HUDEP-2 (cell line): ENCODE results near the gene DCAF8.
"Not testable (repeated sequence)": the region's sequence is repeated elsewhere in the genome, so short reads cannot be mapped to it uniquely, and the experiment has no call there.

ENCODE experiments used
- DNase-seq, 76 experiments: peaks; one replicate each; lab custom pipeline; 2025; ENCODE audit not compliant: unreplicated experiment in 76 of 76; lab: John Stamatoyannopoulos, UW

The DCAF8 gene

DNA sequence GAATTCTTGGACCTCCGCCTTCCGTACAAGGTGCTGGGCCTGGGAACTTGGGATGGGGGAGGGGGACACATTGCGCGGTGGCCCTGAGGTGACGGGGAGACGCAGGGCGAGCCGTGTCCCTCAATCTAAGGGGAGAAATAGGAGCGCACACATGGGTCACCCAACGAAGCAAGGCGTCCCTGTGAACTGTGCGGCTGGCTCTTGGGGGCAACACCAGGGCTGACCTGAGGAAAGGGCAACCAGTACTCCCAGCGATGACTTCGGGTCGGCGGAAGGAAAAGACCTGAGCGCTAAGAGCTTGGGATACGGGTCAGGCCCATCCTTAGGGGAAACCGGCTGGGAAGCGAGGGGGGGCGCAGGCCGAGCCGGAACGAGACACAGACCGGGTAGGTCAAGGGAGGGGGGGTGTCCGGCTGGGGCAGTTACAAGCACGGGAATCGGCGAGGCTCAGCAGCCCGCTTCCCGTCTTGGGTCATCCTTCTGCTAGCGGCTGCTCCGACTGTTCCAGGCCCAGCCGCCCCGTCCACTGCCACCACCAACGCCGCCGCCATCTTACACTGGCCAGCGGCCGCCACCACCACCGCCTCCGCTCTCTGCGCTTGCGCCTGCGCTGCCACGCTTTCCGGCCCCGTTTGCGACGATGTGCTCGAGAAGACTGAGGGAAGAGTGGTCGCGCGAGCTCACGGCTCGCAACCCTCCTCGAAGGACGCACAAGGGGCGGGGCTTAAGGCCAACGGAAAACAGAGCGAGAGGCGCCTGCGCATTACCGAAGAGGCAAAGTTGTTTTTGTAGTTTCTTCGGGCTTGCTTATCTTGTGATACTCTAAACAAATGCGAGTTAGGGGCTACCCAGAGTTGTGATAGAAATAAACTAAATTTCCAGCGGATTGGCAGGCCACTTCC is at the start of gene DCAF8:
TSS of gene DCAF8 (minus strand) at position 657 of the 902 bp plus-strand sequence. CDS start 18,541 bp downstream, outside the sequence.
- DNase-seq: peak; percentile 45 to 98 (median 94)

DNA sequence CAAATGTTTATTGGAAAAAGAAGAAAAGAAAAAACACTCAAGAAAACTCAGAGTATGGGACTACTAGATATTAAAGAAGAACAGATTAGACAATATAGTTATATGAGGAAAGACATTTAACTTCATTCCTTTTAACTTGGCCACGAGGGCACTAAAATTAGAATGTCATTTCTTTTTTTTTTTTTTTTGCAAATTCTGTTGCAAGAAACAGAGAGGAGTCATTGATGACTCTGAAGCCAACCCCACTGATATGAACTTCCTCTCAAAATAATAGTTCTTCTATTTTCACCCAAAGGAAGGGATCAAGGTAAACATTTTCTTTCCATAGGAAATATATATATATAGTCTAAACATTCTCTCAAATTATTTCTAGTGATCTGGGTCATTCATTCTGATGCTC is 47.2 kb upstream of the DCAF8 start:
- no peak for DNase-seq

DNA sequence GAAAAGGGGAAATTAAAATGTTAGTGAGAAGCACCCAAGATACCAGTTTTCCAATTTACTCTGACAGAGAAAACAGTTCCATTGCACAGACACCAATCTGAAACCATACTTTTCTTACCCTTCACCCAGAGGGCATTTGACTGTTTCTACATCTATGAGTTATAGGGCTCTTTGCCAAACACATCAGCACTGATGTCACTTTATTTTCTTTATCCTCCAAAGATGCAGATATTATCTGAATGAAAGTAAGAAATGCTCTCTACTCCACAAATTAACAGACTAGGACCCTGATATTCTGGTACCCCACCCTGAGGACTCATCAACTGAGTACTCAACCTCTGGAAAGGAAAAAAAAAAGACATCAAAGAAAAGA is 46.8 kb upstream of the DCAF8 start:
- no peak for DNase-seq

DNA sequence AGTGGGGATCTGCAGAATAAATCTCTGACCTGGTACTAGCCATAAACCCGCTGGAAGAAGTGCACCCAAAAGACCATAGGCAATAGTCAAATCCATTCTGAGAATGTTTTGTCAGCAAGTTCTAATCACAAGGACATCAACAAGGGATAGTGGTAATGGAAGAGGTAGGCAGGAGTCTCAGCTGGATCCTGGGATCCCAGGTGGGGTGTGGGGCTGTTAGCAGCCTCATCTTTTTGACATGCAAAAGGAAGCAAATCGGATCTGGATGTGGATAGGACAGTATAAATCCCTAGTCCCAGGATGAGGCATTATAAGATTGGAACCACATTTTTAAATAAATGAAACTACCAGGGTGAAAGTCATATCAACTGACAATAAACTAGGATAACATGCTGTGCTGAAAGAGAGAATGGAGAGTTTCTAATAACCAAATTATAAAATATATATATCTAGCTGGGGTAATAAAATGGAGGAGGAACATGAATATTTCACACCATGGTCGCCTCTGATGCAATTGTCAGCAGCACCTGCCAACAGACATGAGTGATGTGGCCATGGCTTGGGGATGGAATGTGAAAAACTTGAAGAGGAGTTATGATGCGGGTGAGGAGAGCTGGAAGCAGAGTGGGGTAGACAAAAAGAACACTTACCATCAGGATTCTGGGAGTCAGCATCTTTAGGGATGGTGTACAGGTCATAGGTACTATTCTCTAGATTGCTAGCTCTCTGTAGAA is 46.3 kb upstream of the DCAF8 start:
- no peak for DNase-seq

DNA sequence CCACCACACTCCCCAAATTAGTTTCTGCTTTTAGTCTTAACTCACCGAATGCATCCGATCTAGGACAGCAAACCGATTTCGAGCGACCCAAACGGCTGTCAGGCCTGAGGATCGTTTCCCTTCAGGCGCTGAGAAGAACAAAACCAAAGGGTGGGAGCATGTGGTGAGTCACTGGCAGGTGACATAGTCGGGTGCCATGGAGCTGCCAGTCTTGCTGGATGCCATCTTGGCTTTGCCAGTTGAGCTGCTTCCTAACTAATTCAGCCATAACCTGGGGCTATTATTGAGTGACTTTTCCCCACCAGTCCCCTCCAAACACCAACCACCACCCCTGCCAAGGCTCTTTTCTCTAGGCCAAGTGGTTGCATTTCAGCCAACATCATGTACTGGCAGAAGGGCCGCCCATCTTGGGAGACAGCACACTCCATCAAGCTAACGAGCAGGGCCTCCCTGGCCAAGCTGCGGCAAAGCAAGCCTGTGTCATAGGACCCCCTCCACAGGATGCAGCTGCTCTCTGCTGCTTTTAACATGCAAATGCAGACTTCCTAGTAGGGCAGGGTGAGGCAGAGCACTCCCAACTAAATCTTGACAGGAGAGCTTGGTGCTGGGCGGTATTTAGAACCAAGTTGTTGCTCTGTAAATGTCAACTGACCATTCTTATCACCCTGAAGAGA is 44.9 kb upstream of the DCAF8 start:
- DNase-seq: no peak

DNA sequence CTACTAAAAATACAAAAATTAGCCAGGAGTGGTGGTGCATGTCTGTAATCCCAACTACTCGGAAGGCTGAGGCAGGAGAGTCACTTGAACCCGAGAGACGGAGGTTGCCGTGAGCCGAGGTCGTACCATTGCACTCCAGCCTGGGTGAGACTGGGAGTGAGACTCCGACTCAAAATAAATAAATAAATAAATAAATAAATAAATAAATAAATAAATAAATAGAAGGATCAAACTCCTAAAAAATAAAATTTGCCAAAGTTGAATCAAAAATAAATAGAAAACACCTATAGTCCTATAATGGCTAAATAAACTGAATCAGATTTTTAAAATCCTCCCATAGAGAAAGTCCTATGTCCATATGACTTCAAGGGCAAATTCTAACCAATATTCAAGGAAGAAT is 37.8 kb upstream of the DCAF8 start:
- no peak for DNase-seq

DNA sequence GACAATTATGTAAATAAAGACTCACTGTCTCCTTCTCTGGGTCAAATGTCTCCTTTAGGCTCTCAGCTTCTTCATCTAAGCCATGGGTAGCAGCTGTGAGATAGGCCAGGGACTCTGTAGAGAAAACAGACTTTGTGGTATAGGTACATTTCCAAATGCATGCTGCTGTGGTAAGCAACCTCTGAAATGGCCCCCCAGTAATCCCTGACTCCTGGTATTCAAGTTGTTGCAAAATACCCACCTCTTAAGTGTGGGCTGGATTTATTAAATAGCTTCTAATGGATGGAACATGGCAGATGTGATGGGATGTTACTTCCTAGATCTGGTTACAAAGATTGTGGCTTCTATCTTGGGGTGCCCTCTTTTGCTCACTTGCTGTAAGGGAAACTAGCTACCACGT is 33.7 kb upstream of the DCAF8 start:
- no peak for DNase-seq

DNA sequence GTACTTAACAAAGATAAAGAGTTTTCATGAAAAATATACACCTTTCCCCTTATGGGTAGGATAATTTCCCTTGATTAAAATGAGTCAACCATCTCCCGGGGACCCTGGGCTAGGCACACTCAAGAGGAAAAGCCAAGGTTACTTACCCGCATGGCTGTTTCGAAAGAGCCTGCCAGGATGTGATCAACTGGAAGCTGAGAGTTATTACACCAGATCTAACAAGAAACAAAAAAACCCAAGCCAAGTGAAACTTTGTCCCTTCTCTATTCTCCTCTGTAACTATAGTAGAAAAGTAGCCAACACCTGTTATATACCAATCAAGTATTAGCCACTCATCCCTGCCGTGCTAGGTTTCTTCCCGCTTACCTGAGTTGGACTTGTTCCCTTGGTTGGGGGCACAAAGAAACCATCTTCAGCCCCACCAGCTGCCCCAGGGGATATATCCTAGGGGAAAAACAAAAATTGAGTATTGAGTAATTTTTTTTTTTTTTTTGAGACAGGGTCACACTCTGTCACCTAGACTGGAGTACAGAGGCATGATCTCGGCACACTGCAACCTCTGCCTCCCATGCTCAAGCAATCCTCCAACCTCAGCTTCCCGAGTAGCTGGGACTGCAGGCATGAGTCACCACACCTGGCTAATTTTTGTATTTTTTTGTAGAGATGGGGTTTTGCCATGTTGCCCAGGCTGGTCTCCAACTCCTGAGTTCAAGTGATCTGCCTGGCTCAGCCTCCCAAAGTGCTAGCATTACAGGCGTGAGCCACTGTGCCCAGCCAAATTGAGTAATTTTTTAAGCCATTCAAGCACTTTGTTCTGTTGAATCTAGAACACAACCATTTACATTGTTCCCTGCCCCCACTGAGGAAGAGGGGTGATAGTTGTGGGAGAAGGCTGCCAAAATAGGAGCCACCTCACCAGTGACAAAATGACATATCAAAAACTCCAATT is 30.9 kb upstream of the DCAF8 start:
- peak in 5 of 76 experiments; percentile 1 to 39 (median 4) for DNase-seq

DNA sequence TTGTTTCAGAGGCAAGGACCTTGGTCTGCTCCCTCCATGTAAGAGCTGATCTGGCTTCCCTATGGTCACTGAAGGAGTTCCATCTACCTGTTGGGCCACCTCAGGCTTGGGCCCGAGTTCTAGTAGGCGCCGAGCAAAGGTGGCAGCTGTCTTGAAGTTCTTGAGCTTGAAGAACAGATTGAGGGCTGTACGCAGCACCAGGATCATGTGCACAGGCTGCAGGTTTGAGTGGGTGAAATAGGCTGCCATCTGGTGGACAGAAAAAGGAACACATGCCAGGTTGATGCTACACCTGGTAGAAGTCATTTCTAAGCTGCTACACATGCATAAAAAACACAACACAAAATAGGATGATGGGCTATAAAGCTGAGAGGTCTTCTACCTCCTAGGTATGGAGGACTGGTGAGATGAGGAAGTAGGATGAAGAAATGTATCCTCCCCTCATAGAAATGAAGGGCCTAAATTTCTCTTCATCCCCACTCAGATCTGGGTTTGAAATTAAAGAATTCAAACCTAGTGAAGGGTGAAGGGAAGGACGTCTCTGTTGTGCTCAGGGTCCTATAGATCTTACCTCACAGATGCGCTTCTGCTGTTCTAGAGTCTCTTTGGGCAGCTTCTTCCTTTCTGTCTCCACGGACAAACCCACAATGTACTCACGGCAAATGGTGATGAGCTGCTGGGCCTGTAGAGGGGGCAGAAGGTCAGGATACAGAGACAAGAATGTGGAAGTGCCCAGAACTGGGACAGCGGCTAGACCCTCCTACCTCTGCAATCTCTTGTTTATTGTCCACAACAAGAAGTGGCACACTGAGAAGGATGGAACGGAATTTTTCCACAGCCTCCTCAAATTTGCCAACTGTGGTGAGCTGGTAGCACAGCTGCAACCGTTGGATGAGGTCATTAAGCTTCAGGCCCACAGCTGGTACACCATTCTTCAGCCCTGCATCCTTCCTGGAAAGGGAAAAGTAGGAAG is 29.2 kb upstream of the DCAF8 start:
- peak in 50 of 76 experiments; percentile 3 to 70 (median 24) for DNase-seq

DNA sequence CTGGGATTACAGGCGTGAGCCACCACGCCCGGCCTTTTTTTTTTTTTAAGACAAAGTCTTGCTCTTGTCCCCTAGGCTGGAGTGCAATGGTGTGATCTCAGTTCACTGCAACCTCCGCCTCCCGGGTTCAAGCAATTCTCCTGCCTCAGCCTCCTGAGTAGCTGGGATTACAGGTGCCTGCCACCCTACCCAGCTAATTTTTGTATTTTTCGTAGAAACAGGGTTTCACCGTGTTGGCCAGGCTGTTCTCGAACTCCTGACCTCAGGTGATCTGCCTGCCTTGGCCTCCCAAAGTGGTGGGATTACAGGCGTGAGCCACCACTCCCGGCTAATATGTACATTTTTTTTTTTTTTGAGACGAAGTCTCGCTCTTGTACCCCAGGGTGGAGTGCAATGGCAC is 25.4 kb upstream of the DCAF8 start:
- DNase-seq: not testable (repeated sequence)

DNA sequence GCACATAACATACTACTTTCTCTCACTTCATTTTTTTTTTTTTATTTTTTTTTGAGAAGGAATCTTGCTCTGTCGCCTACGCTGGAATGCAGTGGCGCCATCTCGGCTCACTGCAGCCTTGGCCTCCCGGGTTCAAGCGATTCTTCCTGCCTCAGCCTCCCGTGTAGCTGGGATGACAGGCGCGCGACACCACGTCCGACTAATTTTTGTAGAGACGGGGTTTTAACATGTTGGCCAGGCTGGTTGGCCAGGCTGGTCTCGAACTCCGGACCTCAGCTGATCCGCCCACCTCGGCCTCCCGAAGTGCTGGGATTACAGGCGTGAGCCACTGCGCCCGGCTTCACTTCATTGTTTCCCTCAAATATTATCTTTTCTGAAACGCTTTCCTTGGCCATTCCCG is 23.2 kb upstream of the DCAF8 start:
- no peak for DNase-seq

DNA sequence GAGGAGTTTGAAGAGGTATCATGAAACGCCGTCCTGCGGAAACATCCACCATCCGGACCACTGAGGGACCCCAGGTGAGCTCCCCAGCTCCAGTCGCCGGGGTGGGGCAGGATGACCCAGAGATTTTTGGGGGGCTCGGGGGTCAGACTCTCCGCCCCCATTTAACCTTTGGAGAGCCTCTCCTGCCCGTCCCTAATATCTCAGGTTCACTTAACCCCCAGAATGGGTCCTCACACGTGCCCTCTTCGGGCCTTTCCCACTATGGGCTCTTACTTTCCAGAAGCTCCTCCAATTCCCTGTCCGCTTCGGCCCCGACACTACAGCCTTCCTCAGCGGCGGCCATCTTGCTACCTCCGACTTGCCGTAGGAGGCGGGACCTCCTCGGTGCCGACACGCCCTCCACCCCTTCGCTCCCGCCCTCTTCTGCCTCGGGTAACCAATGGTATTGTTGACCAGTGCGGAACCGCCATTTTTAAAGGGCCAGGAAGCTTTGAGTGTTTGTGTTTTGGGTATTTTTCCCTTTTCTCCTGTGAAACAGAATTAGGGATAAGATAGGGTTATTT is 22.5 kb upstream of the DCAF8 start, which contains the start of gene PEX19:
TSS of gene PEX19 (minus strand) at position 352 of the 563 bp plus-strand sequence. CDS start at position 343, 9 bp downstream.
- peak in 75 of 76 experiments; percentile 32 to 94 (median 86) for DNase-seq

DNA sequence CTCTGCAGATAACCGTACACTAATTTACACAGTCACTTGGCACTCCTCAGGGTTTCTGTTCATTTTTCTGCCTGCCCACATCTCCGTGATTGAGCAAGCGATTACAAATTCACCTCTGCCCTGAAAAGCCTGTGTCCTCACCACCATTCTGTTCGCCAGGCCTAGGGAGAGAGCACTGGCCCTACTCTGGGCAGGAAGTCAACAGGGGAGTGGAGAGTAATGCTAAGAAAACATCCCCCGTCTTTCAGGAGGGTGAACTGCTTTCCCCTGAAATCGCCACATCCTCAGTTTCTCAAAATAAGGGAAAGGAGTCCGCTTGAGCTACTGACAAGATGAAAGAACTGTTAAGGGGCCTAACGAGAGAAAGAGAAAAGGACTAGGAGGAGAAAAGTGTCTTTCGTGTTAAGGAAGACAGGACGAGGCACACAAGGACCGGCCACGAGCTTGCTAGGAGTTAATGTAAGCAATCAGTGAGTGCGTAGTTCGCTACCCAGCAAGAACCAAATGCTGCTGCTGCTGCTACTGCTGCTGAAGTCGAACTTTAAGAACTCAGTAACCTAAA is 22.0 kb upstream of the DCAF8 start:
- DNase-seq: peak in 14 of 76 experiments; percentile 4 to 33 (median 10)

DNA sequence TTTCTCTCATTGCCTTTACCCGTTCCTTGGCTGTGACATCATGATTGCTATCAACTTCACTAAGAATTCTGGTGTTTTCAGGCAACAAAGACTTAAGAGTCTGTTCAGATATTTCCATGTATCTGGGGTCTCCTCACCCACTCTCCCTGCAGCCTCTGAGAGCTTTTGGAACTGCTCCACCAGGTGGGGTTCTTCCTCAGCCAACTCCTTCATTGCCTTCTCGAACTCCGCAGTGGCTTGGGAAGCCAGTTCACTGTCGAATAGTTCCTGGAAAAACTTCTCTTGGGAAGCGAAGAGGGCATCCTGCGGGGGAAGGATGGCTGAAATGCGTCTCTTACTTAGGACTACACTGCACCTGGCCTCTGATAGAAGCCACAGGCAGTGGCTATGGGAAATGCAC is 20.5 kb upstream of the DCAF8 start:
- DNase-seq: no peak

DNA sequence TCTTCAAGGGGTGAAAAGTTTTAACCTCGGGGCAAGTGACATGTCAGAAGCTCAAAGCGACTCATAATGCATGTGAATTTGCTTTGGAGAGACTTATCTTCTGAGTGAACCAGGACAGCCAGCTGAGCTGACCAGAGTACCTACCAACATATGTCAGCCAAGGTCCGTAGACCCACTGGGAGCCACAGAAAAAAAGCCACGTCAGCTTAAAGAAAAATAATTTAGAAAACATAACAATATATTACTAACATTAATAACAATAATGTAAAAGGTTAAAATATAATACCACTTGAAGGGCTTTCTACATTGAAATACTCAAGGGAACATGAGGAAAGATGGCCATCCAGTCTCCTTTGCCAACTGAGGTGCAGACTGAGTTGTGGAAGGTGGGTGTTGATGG is 15.6 kb upstream of the DCAF8 start:
- DNase-seq: no peak

DNA sequence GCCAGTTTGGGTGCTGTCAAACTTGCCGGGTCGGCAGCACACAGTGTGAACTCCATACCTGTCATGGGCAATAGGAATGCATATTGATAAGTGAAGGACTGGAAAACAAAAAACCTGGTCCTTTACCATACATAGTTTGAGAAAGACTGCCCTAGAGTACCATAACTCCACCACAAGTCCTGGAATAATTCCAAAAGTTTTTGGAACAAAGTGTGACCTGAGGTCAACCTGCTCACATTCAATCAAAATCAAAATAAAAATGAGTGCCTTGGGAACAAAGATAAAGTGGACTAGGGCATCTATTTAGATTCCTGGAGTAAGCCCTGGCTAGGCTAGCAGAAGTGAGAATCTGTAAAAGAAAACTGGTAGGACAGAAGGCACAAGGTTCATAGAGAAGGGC is 15.0 kb upstream of the DCAF8 start:
- DNase-seq: no peak

DNA sequence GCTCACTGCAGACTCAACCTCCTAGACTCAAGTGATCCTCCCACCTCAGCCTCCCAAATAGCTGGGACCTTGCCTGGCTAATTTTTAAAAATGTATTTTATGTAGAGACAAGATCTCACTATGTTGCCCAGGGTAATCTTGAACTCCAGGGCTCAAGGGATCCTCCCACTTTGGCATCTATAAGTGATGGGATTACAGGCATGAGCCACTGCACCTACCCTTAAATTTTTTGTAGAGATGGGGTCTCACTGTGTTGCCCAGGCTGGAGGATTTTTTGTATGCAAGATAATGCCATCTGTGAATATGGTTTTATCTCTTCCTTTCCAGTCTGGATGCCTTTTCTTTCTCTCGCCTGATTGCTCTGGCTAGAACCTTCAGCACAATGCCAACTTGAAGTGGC is 8.7 kb upstream of the DCAF8 start:
- DNase-seq: no peak

DNA sequence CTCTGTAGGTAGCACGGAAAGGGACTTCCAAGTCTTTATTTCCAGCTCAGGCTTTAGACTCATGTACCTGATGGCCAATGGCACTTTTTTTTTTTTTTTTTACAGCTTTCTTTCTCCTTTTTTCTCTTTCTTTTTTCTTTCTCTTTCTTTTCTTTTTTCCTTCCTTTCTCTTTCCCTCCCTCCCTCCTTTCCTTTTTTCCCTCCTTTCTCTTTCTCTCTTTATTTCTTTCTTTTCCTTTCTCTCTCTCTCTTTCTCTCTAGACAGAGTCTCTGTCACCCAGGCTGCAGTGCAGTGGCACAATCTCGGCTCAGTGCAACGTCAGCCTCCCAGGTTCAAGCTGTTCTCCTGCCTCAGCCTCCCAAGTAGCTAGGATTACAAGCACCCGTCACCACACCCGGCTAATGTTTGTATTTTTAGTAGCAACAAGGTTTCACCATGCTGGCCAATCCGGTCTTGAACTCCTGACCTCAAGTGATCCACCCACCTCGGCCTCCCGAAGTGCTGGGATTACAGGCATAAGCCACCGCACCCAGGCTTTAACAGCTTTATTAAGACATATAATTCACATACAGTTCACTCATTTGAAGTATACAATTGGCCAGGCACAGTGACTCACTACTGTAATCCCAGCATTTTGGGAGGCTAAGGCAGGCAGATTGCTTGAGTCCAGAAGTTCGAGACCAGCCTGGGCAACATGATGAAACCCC is 5.1 kb upstream of the DCAF8 start:
- no peak for DNase-seq
